H9 (cell line): ENCODE data around the gene SLCO3A1. TPM values are rescaled to one million over a fixed set of nuclear protein-coding genes. Genes with fewer than 3 reads are reported as not detected.

Experiments
- DNase-seq: peaks from one replicate; pipeline ENCODE4 v3.0.0-alpha.2; 2017
- H2AFZ ChIP-seq: one replicate; pipeline ENCODE4 v1.6.1; 2013; ENCODE audit warnings: mild to moderate bottlenecking, low read length, control low read depth, moderate library complexity
- H2AK5ac ChIP-seq: 2 replicates; pipeline ENCODE4 v1.6.1; 2013; ENCODE audit warnings: low read length, control low read depth, mixed read lengths; ENCODE audit not compliant: insufficient read length
- H2BK120ac ChIP-seq: one replicate; pipeline ENCODE4 v1.6.1; 2013; ENCODE audit warnings: low read depth, mild to moderate bottlenecking, low read length, control low read depth, inconsistent platforms; ENCODE audit not compliant: poor library complexity, severe bottlenecking
- H2BK12ac ChIP-seq: 2 replicates; pipeline ENCODE4 v1.6.1; 2013; ENCODE audit warnings: low read length, control low read depth, mixed read lengths, low read depth; ENCODE audit not compliant: insufficient read length
- H2BK15ac ChIP-seq: 2 replicates; pipeline ENCODE4 v1.6.1; 2013; ENCODE audit warnings: low read depth, low read length, control low read depth
- H2BK20ac ChIP-seq: one replicate; pipeline ENCODE4 v1.6.1; 2013; ENCODE audit warnings: low read depth, mild to moderate bottlenecking, low read length, control low read depth, inconsistent platforms; ENCODE audit not compliant: poor library complexity, severe bottlenecking
- H2BK5ac ChIP-seq: 2 replicates; pipeline ENCODE4 v1.6.1; 2013; ENCODE audit warnings: low read length, control low read depth, mixed read lengths; ENCODE audit not compliant: insufficient read length
- H3K14ac ChIP-seq: 2 replicates; pipeline ENCODE4 v1.6.1; 2013; ENCODE audit warnings: low read length, control low read depth; ENCODE audit not compliant: insufficient read depth
- H3K18ac ChIP-seq: 2 replicates; pipeline ENCODE4 v1.6.1; 2013; ENCODE audit warnings: low read depth, mild to moderate bottlenecking, mixed read lengths, low read length, control low read depth; ENCODE audit not compliant: insufficient read length
- H3K23ac ChIP-seq: 2 replicates; pipeline ENCODE4 v1.6.1; 2013; ENCODE audit warnings: low read length, control low read depth, mixed read lengths, low read depth; ENCODE audit not compliant: insufficient read length
- H3K23me2 ChIP-seq: 2 replicates; pipeline ENCODE4 v1.6.1; 2013; ENCODE audit warnings: low read depth, mild to moderate bottlenecking, mixed read lengths, low read length, control low read depth; ENCODE audit not compliant: insufficient read length, poor library complexity, severe bottlenecking
- H3K27ac ChIP-seq: 2 replicates; pipeline ENCODE4 v1.5.1; 2013; ENCODE audit warnings: low read length, control low read depth, mixed read lengths, low read depth; ENCODE audit not compliant: insufficient read length
- H3K27me3 ChIP-seq: 2 replicates; pipeline ENCODE4 v1.6.1; 2013; ENCODE audit warnings: low read length, control low read depth, inconsistent platforms; ENCODE audit not compliant: insufficient read depth
- H3K4ac ChIP-seq: 2 replicates; pipeline ENCODE4 v1.6.1; 2013; ENCODE audit warnings: low read depth, mild to moderate bottlenecking, control low read depth, inconsistent platforms, low read length, moderate library complexity
- H3K4me1 ChIP-seq: 2 replicates; pipeline ENCODE4 v1.6.1; 2013; ENCODE audit warnings: low read length, control low read depth, inconsistent platforms; ENCODE audit not compliant: insufficient read depth
- H3K4me2 ChIP-seq: 2 replicates; pipeline ENCODE4 v1.6.1; 2013; ENCODE audit warnings: low read length, control low read depth, mixed read lengths; ENCODE audit not compliant: insufficient read length, insufficient read depth
- H3K56ac ChIP-seq: 2 replicates; pipeline ENCODE4 v1.6.1; 2013; ENCODE audit warnings: low read depth, mild to moderate bottlenecking, mixed read lengths, low read length, control low read depth; ENCODE audit not compliant: insufficient read length
- H3K79me1 ChIP-seq: 2 replicates; pipeline ENCODE4 v1.6.1; 2013; ENCODE audit warnings: low read depth, mild to moderate bottlenecking, moderate library complexity, low read length, control low read depth, inconsistent platforms; ENCODE audit not compliant: insufficient read depth, poor library complexity, severe bottlenecking
- H3K79me2 ChIP-seq: 2 replicates; pipeline ENCODE4 v1.6.1; 2013; ENCODE audit warnings: low read length, control low read depth, inconsistent platforms; ENCODE audit not compliant: insufficient read depth
- H3K9ac ChIP-seq: 2 replicates; pipeline ENCODE4 v1.6.1; 2013; ENCODE audit warnings: low read length, control low read depth, mixed read lengths; ENCODE audit not compliant: insufficient read length; ENCODE audit errors: extremely low read depth
- H3K9me3 ChIP-seq: one replicate; pipeline ENCODE4 v1.6.1; 2013; ENCODE audit warnings: low read depth, low read length, inconsistent platforms; ENCODE audit not compliant: control insufficient read depth
- H3T11ph ChIP-seq: one replicate; pipeline ENCODE4 v1.6.1; 2013; ENCODE audit warnings: mild to moderate bottlenecking, low read length, control low read depth, inconsistent platforms
- H4K20me1 ChIP-seq: one replicate; pipeline ENCODE4 v1.6.1; 2013; ENCODE audit not compliant: control insufficient read depth, insufficient read length, insufficient read depth
- H4K5ac ChIP-seq: 2 replicates; pipeline ENCODE4 v1.6.1; 2013; ENCODE audit warnings: low read depth, mild to moderate bottlenecking, mixed read lengths, low read length, control low read depth; ENCODE audit not compliant: insufficient read length
- H4K8ac ChIP-seq: replicated peaks from 2 replicates; pipeline ENCODE4 v1.6.1; 2013; ENCODE audit warnings: low read length, control low read depth, mixed read lengths, low read depth; ENCODE audit not compliant: insufficient read length
- H4K91ac ChIP-seq: 2 replicates; pipeline ENCODE4 v1.6.1; 2013; ENCODE audit warnings: low read depth, mild to moderate bottlenecking, moderate library complexity, mixed read lengths, low read length, control low read depth; ENCODE audit not compliant: insufficient read length
- H3K27ac Mint-ChIP-seq, 3 experiments: 2 replicates in 2 of 3; 3 replicates in 1 of 3; pipeline ENCODE4 v1.8.0; 2020 to 2021; ENCODE audit warnings: mixed read lengths in 3 of 3, mild to moderate bottlenecking in 1 of 3, moderate library complexity in 1 of 3
- H3K27me3 Mint-ChIP-seq: 2 replicates; pipeline ENCODE4 v1.8.0; 2021; ENCODE audit warnings: low read depth, mild to moderate bottlenecking, moderate library complexity, mixed read lengths
- H3K36me3 Mint-ChIP-seq, 3 experiments: 2 replicates in 2 of 3; 3 replicates in 1 of 3; pipeline ENCODE4 v1.8.0; 2020 to 2021; ENCODE audit warnings: low read depth in 3 of 3, mixed read lengths in 3 of 3; ENCODE audit not compliant: insufficient read depth in 1 of 3
- H3K4me1 Mint-ChIP-seq, 2 experiments: 2 replicates each; pipeline ENCODE4 v1.8.0; 2020; ENCODE audit warnings: mixed read lengths in 2 of 2
- H3K4me3 Mint-ChIP-seq, 2 experiments: 2 replicates in 1 of 2; 3 replicates in 1 of 2; pipeline ENCODE4 v1.8.0; 2020 to 2021; ENCODE audit warnings: mild to moderate bottlenecking in 2 of 2, mixed read lengths in 2 of 2, moderate library complexity in 1 of 2
- H3K9me3 Mint-ChIP-seq, 2 experiments: 2 replicates in 1 of 2; 3 replicates in 1 of 2; pipeline ENCODE4 v1.8.0; 2020; ENCODE audit warnings: mild to moderate bottlenecking in 2 of 2, mixed read lengths in 2 of 2, moderate library complexity in 1 of 2
- CTCF ChIP-seq: fragments of 200-600 bp; sonication (generic); conservative IDR thresholded peaks from 3 replicates; pipeline ENCODE4 v1.8.0; 2021; ENCODE audit warnings: antibody characterized with exemption, mild to moderate bottlenecking
- WGBS: extraction: QIAGEN DNeasy Blood & Tissue Kit; methylation state at CpG from one replicate; pipeline ENCODE4 v1.1.7; 2013; ENCODE audit warnings: missing lambda C conversion rate, low lambda C conversion rate, mixed read lengths; ENCODE audit not compliant: insufficient read length; ENCODE audit errors: extremely low coverage; 5-methylcytosine and 5-hydroxymethylcytosine counted together
- total RNA-seq: library from RNA; stranded (reverse); gene quantifications from 2 replicates; pipeline ENCODE4 v1.2.1, GENCODE V29; 2021

Gene SLCO3A1
- total RNA-seq, 1 experiment from 2014 or later, result 9.4 TPM

- H2AFZ ChIP-seq, result no peak overlapping the region
- H3K27me3 Mint-ChIP-seq, result no peaks in the 10 kb centered on the region
- no CpG with 5 or more reads among the region's 48 CpGs for WGBS
- H4K8ac ChIP-seq, result no peak overlapping the region
- no peak overlapping the region for H3K4ac ChIP-seq
- H3K4me3 Mint-ChIP-seq, result no peak overlapping the region
- no peak overlapping the region for H2BK5ac ChIP-seq
- H3K27ac Mint-ChIP-seq, result no peak overlapping the region
- no peaks in the 10 kb centered on the region for H3K4me1 ChIP-seq
- H2AK5ac ChIP-seq, result no peak overlapping the region
- no peaks in the 10 kb centered on the region for H3K27me3 ChIP-seq
- no peak for TF ChIP-seq CTCF
- no peaks in the 10 kb centered on the region for H3K9me3 Mint-ChIP-seq
- no peak overlapping the region for H3T11ph ChIP-seq
- no peak overlapping the region for H3K56ac ChIP-seq
- H4K5ac ChIP-seq, result no peak overlapping the region
- no peak overlapping the region for H3K9ac ChIP-seq
- H3K14ac ChIP-seq, result no peak overlapping the region
- H3K23me2 ChIP-seq, result no peaks in the 10 kb centered on the region
- H3K4me1 Mint-ChIP-seq, result peaks cover 10 to 12% of the 10 kb centered on the region in 2 experiments
- H3K9me3 ChIP-seq, result no peaks in the 10 kb centered on the region
- no peak overlapping the region for H3K4me2 ChIP-seq
- H3K36me3 Mint-ChIP-seq, result peaks cover 0 to 5% (median 2%) of the 10 kb centered on the region in 3 experiments; a peak in 2 of 7 replicates
- no peak overlapping the region for H2BK20ac ChIP-seq
- no peak overlapping the region for H4K91ac ChIP-seq
- no peak overlapping the region for H3K23ac ChIP-seq
- H3K27ac ChIP-seq, result no peak overlapping the region
- no peak for DNase-seq
- H2BK120ac ChIP-seq, result no peak overlapping the region
- no peak overlapping the region for H3K18ac ChIP-seq
- no peaks in the 10 kb centered on the region for H3K79me1 ChIP-seq
- H4K20me1 ChIP-seq, result no peaks in the 10 kb centered on the region
- peaks cover 2% of the 10 kb centered on the region; the same call in 1 of the 2 replicates for H3K79me2 ChIP-seq
- H2BK12ac ChIP-seq, result no peak overlapping the region
- no peak overlapping the region for H2BK15ac ChIP-seq
These were observed 62.5 kb downstream of the SLCO3A1 start for GRCh38 chr15:91916051-91916450.
